ENCODE measurements around the gene TRIM24.

- TF ChIP-seq CTCF (optimal IDR thresholded peaks at IDR 0.05 in 1 of 3, IDR thresholded peaks at IDR 0.05 in 1 of 3, conservative IDR thresholded peaks at IDR 0.05 in 1 of 3; ENCODE audit: extremely low read depth in 1 of 3, insufficient read depth in 2 of 3, low read length in 3 of 3) (no peak), EZH2 (IDR thresholded peaks at IDR 0.05; ENCODE audit: low read length) (no peak)
Measured at GRCh38 chr7:138625849-138626230, 165.8 kb downstream of the TRIM24 start.
